Dedifferentiated amniotic fluid mesenchymal stem cell (primary cell): ENCODE measurements around the gene ACOX1.

Experiments
- DNase-seq: peaks from one replicate; pipeline ENCODE4 v3.0.0-alpha.2; 2016; ENCODE audit errors: extremely low spot score

ACOX1 gene

GRCh38 chr17:75933808-75934207 is 45.2 kb downstream of the ACOX1 start:
- DNase-seq: no peak

DNA sequence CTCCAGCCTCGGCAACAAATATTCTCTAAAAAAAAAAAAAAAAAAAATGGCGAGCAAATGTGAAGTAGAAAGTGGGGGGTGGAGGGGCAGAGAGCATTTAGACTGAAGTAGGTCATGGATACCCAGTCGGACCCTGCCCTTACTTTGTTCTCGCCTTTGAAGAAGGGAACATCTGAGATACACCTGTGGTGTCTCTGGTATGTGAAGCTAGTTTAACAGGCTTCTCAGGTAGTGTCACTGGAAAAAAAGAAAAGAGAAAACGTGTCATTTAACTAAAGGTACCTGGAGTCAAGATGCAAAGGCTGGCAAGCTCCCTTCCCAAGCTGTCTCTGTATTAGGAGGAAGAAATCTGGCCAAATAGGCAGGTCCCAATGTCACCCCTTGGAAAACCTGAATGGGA is 46.1 kb downstream of the ACOX1 start:
- no peak for DNase-seq

GRCh38 chr17:75931062-75931461 is 47.9 kb downstream of the ACOX1 start:
- DNase-seq: no peak

DNA sequence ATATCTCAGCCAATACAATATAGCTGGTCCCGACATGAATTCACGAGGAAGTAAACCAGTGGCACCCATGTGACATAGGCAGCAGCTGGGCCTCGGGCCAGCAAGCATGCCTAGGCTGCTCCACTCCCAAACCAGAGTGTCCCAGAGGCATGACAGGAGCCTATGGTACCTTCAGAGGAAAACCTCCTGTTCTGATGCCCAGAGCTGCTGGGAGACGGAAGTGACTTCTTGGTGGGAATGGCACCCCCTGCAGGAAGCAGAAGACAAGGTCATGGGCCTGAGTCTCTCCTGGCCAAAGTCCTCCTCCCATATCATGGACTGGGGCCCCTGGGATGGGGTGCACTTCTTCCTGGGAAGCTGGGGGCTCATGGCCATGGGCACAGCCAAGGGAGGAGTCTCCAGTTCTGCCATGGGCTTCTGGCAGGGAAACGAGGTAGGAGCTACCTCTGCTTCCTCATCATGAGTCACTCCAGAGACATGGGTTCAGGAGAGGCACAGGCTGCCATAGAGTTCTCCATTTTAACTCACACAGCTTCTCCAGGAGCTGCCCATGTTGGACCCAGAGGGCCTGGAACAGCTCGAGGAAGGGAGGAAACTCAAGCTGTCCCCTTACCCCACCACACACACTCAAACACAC is 51.6 kb downstream of the ACOX1 start:
- no peak for DNase-seq

DNA sequence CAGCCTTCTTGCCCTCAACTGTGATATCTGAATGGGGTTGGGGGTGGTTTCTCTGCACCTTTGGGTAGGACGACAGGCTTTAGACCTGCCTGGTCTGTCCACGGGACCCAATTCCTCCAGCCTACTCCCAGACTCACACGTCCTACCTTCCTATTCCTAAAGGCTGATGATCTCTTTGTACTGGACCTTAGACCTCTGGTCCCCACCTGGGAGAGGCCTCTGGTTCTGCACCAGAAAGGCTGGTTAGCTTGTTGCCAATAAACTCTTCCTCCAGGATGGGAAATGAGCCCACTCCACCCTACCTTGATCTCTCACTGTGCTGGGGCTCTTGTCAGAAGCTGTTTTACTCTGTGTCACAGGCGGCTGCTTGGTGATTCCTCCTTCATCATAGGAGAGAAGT is 52.5 kb downstream of the ACOX1 start:
- no peak for DNase-seq

- DNase-seq: no peak
Measured at GRCh38 chr17:75925912-75926311, 53.1 kb downstream of the ACOX1 start.

DNA sequence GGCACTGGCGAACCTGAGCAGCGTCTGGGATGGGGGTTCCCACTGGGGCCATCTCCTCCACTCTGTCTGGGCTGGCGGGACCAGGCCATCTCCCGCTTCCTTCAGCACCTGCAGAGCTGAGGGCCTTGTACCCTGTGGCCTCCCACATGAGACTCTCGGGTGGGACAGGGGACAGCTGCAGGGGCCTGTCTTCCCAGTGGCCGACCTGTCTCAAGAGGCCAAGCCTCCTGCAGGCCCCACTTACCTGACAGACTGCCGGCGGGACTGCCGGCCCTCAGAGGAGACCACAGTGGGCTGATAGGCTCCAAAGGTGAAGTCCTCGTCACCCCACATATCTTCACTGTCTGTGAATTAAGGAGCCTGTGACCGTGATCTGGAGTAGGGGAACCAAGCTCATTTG is 53.9 kb downstream of the ACOX1 start:
- DNase-seq: no peak

- no peak for DNase-seq
Measured at GRCh38 chr17:75922963-75923874, 55.7 kb downstream of the ACOX1 start.

- no peak for DNase-seq
Measured at GRCh38 chr17:75922173-75922961, 56.6 kb downstream of the ACOX1 start.

DNA sequence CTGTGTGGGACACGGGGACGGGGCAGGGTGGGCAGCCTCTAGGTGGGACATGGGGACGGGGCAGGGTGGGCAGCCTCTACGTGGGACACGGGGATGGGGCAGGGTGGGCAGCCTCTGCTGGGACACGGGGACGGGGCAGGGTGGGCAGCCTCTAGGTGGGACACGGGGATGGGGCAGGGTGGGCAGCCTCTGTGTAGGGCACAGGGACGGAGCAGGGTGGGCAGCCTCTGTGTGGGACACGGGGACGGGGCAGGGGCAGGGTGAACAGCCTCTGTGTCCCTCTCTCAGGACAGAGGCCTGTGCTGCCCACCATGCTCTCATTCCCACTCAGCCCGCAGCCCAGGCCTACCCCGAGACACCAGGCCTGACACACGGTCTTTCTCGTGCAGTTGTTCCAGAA is 57.4 kb downstream of the ACOX1 start:
- DNase-seq: no peak

DNA sequence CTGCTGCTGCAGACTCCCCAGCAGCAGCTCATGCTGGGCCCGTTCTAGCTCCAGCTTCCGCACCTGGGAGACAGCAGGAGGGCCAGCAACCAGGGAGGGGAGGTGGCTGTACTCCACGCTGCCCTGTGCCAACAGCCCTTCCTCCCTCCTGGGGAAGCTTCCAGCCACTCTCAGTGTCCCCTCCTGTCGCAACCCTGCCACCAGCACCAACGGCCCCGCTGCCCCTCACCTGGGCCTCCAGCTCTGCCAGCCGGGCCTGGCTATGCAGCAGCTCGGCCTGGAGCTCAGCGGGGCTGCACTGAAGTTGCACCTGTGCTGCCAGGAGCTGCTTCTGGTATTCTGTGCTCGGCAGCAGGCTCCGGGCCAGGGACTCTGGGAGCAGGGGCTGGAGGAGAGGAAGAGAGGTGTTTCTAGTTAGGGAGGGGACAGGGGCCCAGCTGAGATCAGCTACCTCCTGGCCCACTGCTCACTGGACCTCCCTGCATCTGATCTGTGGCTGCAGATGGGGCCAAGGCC is 58.9 kb downstream of the ACOX1 start:
- DNase-seq: no peak

- DNase-seq: no peak
Measured at GRCh38 chr17:75919611-75920010, 59.4 kb downstream of the ACOX1 start.

GRCh38 chr17:75917917-75918445 is 61.0 kb downstream of the ACOX1 start:
- no peak for DNase-seq

DNA sequence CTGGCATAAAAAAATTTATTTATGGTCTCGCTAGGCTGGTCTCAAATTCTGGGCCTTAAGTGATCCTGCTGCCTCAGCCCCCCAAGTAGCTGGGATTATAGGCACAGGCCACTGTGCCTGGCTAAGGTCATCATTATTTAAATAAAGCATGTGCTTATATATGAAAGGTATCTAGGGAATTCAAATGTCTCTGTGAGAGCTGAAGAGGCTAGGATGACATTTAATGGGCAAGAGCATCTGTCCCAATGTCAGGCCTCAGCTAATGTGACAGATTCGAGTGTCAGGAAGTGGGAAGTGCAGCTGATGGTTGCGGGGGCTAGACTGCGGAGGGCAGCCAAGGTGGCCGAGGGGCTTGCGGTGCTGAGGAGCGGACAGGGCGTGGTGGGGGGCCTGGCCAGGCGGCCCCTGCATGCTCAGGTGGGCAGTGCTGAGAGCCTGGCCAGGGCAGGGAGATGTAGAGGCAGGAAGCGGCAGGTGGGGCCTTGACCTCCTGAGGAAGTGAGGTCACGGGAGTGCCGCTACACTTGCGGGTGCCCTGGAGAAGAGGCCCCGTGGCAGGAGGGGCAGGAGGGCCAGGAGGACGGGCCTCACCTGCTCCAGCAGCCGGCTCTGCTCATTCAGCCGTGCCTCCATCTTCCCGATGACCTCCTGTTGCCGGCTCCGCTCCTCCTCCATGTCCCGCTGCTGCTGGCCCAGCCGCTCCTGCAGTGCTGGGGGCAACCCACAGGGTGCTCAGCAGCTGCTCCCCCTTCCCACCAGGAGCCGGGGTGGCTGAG is 61.6 kb downstream of the ACOX1 start:
- no peak for DNase-seq

- no peak for DNase-seq
Measured at GRCh38 chr17:75915268-75915667, 63.7 kb downstream of the ACOX1 start.

DNA sequence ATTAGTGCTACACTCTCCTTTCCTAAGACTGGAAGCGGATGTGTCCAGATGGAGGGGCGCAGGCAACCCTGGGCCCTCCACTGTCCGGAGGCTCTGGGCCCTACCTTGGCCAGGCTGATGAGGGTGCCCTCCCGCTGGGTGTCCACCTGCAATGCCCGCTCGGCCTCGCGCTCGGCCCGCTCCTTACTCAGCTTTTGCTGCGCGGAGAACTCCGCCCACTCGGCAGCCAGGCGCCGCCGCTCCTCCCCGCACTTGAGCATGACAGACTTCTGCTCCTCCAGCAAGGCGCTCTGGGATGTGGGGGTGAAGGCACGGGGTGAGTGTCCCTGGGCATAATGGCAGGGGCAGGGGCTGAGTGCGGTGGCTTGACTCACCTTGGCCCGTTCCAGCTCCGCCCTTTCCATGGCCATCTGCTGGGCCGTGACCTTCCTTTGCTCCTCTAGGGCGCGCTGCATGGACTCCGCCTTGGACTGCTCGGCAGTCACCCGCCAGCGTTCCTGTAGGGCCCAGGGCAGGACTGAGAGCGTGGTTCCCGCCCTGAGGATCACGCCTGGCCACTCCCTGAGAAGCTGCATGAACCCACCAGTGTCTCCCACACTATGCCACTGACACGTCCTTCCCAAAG is 64.2 kb downstream of the ACOX1 start:
- DNase-seq: no peak

DNA sequence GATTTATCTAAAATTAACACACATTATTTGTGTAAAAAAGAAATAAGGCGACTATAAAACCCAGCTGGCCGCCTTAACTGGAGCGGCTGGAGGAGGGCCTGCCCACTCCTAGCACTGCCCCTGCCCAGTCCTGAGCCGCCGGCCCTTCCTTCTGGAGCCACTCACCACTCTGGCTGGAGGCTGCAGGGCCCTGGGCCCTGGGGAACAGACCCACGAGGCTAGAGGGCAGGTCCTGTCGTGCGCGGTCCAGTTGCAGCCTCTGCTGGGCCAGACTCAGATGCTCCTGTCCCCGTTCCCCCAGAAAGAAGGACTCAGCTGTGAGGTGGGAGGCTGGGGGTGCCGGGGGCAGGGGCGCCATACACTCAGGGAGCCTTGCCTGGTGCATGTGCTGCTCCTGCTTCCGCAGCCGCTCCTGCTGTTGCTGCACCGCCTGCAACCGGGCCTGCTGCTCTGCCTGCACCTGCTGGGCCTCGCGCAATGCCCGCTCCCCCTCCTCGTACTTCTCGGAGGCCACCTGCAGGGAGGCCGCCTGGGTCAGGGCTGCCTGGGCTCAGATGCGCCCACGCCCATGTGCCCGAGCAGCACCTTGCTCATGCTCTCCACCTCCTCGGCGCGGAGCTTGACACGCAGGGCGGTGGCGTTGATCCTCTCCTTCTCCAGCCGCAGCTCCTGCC is 65.3 kb downstream of the ACOX1 start:
- DNase-seq: no peak

GRCh38 chr17:75910699-75911098 is 68.3 kb downstream of the ACOX1 start:
- no peak for DNase-seq

- no peak for DNase-seq
Measured at GRCh38 chr17:75909812-75910274, 69.1 kb downstream of the ACOX1 start.
